ENCODE data around the gene FMO2.

FMO2 gene

GRCh38 chr1:171174560-171175294, 10.4 kb upstream of the FMO2 start:
- no peak for DNase-seq

DNA sequence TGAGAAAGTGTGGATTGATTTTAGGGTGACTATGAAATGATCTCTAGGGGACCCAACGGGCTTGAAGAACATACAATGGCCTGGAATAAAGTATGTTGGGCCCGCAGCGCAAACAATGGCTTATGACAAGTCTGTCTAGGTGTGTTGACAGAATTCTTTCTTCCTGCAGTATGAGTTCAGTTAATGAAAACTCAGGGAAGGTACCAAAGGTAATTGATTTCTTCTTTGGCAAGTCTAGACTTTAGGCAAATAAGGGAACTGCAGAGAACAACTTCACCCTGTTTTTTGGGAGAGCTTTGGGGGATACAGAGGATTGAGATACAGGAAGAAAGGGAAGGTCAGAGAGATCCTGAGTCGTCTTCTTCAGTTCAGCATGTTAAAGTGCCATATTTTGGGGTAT, 7.8 kb upstream of the FMO2 start:
- DNase-seq = no peak

DNA sequence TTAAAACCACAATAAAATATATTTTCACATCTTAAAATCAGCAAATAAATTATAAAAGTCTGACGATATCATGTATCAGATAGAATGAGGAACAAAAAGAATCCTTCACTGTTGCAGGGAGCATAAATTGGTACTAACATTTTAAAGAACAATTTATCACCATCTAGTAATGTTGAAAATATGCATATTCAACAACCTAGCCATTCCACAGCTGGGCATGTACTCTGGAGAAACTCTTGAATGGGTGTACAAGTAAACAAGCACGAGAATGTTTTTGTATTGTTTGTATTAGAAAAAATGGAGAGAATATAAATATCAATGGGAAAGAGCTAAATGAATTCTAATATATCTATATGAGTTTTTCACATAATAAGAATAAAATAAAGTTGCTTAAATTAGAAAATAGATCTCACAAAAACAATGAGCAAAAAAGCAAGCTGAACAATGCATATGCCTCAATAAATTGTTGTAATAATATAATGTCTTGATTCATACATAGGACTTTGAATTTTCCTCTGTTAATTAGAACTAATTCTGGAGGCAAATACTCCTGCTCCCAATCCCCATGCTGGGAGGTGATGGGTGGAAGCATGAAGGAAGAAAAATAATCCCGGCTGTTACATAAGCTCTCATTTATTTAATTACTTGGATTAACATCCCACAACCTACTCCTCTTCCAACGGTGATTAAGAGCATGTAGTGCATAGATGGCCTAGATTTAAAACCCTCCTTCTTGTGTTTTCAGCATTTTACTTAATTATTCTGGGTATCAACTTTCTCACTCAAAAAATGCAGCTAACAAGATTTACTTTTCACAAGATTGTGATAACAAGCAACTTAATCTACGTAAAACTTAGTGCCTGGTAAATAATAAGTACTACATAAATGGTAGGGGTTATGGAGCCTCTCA, 5.5 kb upstream of the FMO2 start:
- DNase-seq = no peak

DNA sequence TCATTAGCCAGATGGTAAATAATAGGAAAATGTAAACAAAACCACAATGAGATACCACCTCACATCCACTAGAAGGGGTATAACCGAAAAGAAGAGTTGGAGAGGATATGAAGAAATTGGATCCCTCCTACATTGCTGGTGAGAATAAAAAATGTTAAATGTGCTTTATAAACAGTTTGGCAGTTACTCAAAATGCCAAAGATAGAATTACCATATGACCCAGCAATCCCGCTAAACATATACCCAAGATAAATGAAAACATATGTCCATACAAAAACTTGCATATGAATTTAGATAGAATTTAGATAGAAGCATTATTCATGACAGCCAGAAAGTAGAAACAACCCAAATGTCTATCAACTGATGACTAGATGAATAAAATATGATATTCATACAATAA, 4.4 kb upstream of the FMO2 start:
- no peak for DNase-seq

DNA sequence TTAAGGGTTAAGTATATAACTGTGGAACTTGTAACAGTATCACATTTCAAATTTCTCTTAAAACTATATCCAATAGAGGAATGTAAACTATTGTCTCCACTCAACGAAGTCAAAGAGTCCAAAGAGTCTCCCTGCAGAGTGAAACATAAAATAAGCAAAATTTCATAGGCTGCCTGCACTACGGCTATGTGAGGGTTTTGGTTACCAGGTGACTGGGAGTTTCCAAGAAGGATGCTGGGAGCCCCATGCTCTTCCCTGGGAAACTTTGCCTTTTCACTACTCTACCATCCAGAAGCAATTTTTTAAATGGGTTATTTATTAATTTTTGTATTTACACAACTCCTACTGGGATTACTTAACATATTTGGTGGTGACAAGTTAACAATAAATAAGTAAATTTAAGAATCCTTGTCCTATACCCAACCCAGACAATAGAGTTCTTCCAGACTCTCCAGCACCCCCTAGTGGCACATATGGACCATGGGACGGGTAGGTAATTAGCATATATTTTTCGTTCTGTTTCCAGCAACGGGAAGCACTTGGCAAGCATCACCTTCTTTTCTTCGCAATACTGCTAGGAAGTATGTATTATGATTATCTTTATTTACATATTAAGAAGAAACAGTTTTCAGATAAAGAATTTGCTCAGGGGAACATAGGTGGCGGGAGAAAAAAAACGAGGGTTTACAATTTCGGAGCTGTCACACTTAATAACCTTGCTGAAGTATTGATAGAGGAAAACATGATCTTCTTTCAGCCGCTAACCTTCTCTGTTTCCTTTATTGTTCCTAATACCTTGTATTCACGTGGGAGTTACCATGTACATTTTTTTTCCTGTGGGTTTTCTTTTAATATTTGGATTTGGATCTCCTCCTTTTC, 3.5 kb downstream of the FMO2 start:
- peak; percentile 70 to 83 (median 76) for DNase-seq

DNA sequence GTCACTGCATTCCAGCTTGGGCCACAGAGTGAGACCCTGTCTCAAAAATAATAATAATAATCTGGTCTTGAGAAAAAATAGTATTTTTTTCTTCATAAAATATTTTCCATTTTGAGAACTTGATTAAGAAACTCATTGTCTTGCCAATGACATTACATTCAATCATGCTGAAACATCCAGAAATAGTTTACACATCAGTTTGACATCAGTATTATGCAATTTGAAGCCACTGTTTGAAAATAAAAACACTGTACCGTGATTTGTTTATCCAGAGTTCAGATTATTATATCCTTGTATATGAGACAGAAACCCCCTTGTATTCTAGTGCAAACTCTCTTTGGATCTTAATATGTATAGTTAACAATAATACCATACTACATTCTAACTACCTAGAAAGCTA, 6.9 kb downstream of the FMO2 start:
- no peak for DNase-seq

DNA sequence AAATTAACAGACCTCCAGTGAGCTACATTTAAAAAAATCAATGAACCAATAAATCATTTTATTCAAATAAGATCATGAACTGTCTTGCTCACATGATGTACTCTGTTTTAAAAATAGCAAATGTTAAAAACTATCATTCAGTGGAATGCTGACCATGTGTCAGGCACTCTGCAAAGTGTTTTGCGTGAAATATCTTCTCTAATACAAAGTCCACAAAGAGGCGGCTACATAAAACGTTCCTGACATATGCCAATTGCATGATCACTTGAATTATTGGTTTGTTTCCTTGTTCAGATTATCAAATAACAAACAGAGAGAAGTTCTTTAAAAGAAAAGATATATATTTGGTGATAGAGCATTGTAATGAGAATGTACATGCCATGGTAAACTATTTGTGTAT, 10.7 kb downstream of the FMO2 start:
- DNase-seq = no peak

GRCh38 chr1:171196351-171196750, 11.3 kb downstream of the FMO2 start:
- DNase-seq = no peak

GRCh38 chr1:171198081-171198480, 13.0 kb downstream of the FMO2 start:
- no peak for DNase-seq

DNA sequence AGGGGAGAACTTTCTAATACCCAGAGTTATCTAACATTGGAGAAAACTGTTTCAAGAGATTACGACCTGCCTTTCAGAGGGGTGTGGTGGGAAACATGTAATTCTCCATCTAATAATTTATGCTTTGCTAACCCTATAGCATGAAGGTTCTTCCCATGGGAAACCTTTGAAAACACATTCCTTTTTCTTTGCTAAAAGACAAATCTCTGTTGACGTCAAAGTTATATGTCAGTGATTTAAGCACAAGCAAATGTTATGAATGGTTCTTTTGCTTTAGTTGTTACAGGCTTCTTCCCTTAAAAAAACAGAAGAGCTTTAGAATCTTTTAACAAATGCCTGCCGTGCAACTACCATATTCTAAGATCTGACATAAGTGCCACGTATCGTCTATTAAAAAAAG, 19.2 kb downstream of the FMO2 start:
- DNase-seq = no peak

GRCh38 chr1:171206204-171206977, 21.3 kb downstream of the FMO2 start:
- no peak for DNase-seq

- no peak for DNase-seq
These were observed 21.9 kb downstream of the FMO2 start for GRCh38 chr1:171206978-171207355.

GRCh38 chr1:171207377-171207776, 22.3 kb downstream of the FMO2 start:
- no peak for DNase-seq

DNA sequence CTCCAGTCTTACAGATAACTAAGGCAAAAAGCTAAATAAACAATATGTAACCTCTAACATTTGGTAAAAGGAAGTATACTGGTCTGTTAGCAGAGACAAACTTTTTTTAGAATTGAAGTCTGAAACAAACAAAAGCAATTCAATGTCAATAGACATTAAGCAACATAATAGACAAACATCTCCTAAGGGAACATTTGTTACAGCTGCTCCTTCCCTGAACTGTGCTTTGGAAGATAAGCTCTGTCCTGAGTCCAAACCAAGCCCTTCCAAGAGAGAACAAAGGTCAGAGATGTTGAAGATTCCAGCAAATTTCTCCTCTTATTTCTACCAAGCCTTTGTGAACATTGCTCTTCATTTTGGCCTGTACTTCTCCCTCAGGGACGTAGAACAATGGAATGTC, 25.3 kb downstream of the FMO2 start:
- DNase-seq = no peak

DNA sequence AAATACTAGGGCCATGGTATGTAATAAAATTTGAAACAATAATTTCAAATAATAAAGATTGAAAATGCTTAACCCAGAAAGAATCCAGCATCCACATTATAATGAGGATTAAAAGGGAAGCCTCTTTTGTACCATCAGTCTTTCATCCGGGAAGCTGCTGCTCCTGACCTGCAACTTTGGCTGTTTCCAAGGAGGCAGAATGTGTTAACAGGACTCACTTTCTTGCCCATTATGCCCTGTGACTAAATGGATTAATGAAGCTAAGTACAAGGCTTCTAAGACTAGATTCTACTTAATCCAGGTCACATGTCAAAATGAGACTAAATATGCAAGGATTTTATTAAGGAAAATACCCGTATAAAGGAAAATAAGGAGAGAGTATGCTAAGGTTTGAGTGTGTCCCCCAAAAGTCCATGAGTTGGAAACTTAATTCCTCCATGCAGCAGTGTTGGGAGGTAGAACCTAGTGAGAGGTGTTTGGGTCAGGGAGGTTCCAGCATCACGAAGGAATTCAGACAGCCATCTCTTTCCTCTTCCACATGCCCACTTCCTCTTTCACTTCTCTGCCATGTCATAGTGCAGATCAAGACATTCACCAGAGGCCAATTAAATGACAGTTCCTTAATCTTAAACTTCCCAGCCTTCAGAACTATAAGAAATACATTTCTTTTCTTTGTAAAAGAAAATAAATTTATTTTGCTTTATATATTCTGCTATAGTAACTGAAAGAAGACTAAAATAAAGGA, 27.7 kb downstream of the FMO2 start:
- peak; percentile 46 to 63 (median 62) for DNase-seq

DNA sequence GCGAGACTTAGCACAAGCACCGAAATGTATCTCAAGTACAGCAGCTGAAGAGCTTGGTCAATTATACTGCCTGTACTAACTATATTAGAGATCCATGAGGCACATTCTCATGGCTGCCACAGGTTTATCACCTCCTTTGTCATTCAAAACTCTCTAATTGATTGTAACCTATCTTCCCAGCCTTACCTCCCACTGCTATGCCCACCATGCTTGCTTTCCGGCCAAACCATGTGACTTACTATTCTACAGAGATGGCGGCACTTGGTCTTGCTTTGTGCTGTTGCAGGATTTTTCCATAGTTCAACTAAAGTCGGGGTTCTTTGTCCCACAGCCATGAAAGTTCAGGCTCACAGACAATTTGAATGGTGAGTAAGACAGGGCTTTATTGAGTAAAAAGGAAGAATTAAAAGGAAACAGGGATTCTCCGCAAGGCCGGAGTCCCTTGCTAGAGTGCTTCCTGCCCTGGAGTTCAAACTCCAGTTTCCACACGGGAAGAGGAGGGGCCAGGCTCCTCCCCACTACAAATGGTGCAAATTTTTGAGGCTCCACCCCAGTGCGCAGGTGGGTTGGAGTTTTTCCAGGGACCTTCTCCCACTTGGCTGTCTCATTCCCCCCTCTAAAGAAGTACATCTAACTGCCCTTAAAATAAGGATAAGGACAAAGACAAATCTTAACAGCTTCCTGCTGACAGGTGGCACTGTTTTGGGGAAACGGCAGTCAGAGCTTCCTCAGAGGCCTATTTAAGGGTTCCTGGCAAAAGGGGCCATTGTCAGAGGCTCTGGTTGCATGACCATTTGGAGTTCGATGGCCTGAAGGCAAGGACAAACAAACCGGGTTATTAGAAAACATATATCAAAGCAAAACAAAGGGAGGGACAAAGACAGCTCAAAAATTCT, 28.7 kb downstream of the FMO2 start:
- no peak for DNase-seq

DNA sequence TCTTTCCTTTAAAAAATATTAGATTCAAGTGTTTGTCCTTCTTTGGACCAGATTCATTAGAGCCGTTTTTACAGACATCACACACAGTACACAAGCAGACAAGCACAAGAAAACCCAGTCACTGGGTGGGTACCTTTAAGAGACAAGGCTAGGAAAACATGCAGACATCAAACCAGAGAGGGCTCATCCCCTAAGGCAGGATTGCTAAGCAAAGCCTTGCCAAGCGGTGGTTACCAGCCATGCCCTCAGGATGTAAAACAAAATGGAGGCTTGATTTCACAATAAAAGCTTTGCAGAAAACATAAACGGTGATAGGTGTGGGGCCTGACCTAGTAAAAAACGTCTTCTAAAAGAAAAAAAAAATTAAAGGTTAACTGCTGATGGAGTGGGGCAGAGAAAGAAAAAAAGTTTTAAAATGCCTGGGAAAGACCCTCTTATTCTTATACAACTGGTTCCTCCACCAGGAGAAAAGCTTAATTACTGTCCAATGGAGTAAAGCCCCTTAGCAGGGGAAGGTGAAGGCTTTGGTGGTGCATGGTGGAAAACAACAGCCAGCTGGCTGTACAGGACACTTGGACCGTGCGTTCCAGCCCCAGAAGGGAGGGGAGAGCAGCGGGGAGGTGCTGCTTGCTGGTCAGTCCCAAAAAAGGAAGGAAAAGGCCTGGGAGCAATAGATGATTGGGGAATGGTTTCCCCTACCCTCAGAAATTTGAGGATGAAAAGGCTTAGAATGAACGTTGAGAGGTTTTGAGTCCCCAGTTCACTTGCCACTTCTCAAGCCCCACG, 32.8 kb downstream of the FMO2 start:
- no peak for DNase-seq

- DNase-seq = no peak
These were observed 33.6 kb downstream of the FMO2 start for GRCh38 chr1:171218661-171219060.

GRCh38 chr1:171219346-171220080, 34.4 kb downstream of the FMO2 start:
- DNase-seq = no peak

All from suppressor macrophage treated with lipopolysaccharide for 1 hour (primary cell).